22Rv1 (cell line): Measurements from ENCODE around the gene PLCB1.

Experiments
- CTCF ChIP-seq: fragments of 450-650 bp; IDR thresholded peaks from 2 replicates; pipeline ENCODE4 v1.5.1; 2017; ENCODE audit warnings: mild to moderate bottlenecking
- ZFX ChIP-seq: fragments of 450-650 bp; IDR thresholded peaks from 2 replicates; pipeline ENCODE4 v1.6.1; 2017; ENCODE audit warnings: antibody characterized with exemption, borderline replicate concordance

GRCh38 chr20:8388707-8389106 lies 256.6 kb downstream of the PLCB1 start:
- TF ChIP-seq CTCF: no peak
- TF ChIP-seq ZFX: no peak
